ENCODE data around the gene DNAJA3.

DNAJA3 gene

GRCh38 chr16:4435337-4436067 lies 9.8 kb downstream of the DNAJA3 start:
- no peak for DNase-seq

- no peak for DNase-seq
These were observed 11.7 kb downstream of the DNAJA3 start for GRCh38 chr16:4437366-4437765.

- no peak for DNase-seq
These were observed 16.7 kb downstream of the DNAJA3 start for GRCh38 chr16:4442371-4442770.

GRCh38 chr16:4443271-4443670 lies 17.6 kb downstream of the DNAJA3 start:
- no peak for DNase-seq

- no peak for DNase-seq
These were observed 18.3 kb downstream of the DNAJA3 start for GRCh38 chr16:4443986-4444385.

- no peak for DNase-seq
These were observed 24.8 kb downstream of the DNAJA3 start for GRCh38 chr16:4450430-4450829.

- DNase-seq, result no peak
These were observed 25.4 kb downstream of the DNAJA3 start for GRCh38 chr16:4450931-4451519.

GRCh38 chr16:4452674-4453073 lies 27.0 kb downstream of the DNAJA3 start:
- no peak for DNase-seq

- DNase-seq, result no peak
These were observed 29.0 kb downstream of the DNAJA3 start for GRCh38 chr16:4454623-4455022.

- DNase-seq, result no peak
These were observed 29.4 kb downstream of the DNAJA3 start for GRCh38 chr16:4455081-4455480.

GRCh38 chr16:4455951-4456350 lies 30.3 kb downstream of the DNAJA3 start:
- DNase-seq, result no peak

- no peak for DNase-seq
These were observed 35.2 kb downstream of the DNAJA3 start for GRCh38 chr16:4460936-4461249.

GRCh38 chr16:4461250-4462085 lies 35.8 kb downstream of the DNAJA3 start:
- DNase-seq, result peak in 1 of 2 donors; percentile 42

GRCh38 chr16:4463522-4464163 lies 38.0 kb downstream of the DNAJA3 start:
- no peak for DNase-seq

GRCh38 chr16:4465977-4466779 lies 40.5 kb downstream of the DNAJA3 start:
- no peak for DNase-seq

GRCh38 chr16:4467916-4468315 lies 42.2 kb downstream of the DNAJA3 start:
- no peak for DNase-seq

GRCh38 chr16:4468972-4469371 lies 43.3 kb downstream of the DNAJA3 start:
- no peak for DNase-seq

- DNase-seq, result no peak
These were observed 46.2 kb downstream of the DNAJA3 start for GRCh38 chr16:4471869-4472268.

GRCh38 chr16:4472880-4473279 lies 47.2 kb downstream of the DNAJA3 start:
- no peak for DNase-seq

- peak; percentile 58 to 62 for DNase-seq
These were observed 48.7 kb downstream of the DNAJA3 start, which contains the start of gene NMRAL1 for GRCh38 chr16:4474192-4474961. NMRAL1 (minus strand) TSS chr16:4474625; CDS start chr16:4474132, 493 bp downstream.
